Retinal pigment epithelial cell (primary cell): Measurements from ENCODE around the gene SUFU.

ENCODE experiments used
- DNase-seq: peaks from one replicate; pipeline ENCODE4 v3.0.0-alpha.2; 2010; ENCODE audit warnings: low read depth
- H3K4me3 ChIP-seq: 2 replicates; pipeline ENCODE4 v1.5.1; 2011; ENCODE audit warnings: mild to moderate bottlenecking, low read length, control low read depth, moderate library complexity
- TF ChIP-seq, protein P1 (sequence below): conservative IDR thresholded peaks from 2 replicates; pipeline ENCODE4 v1.5.1; 2011; ENCODE audit warnings: low read depth, low read length, control low read depth, inconsistent platforms

The SUFU gene

DNA sequence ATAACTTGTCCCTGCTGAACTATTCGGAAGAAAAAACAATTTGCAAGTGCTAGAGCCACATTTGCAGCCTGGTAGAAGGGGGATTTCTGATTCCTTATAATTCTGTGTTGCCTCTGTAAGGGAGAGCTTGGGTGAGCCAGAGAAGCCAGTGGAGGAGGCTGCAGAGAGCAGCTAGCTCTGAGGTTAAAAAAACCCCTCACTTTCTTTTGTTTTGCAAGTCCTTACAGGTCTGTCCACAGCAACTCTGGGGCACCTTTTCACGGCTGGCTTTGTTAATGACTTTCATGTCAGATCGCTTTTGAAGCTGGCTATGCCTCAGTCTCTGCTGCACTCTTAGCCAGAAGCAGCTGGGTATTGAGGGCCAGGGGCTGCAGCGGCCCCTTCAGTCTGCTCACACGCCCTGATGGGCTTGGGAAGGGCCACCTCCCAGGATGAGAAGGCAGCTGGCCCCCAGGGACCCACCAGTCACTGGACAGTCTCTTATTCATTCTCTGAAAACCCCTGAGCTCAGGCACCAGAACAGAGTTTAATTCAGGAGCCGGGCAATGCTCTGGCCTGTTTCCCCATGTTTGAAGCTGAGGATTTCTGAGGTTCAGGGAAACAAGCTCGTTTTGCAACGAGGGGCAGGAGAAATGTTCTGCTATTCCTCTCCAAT, 171.4 kb downstream of the SUFU start:
- H3K4me3 ChIP-seq: no peak overlapping the region
- DNase-seq: no peak

DNA sequence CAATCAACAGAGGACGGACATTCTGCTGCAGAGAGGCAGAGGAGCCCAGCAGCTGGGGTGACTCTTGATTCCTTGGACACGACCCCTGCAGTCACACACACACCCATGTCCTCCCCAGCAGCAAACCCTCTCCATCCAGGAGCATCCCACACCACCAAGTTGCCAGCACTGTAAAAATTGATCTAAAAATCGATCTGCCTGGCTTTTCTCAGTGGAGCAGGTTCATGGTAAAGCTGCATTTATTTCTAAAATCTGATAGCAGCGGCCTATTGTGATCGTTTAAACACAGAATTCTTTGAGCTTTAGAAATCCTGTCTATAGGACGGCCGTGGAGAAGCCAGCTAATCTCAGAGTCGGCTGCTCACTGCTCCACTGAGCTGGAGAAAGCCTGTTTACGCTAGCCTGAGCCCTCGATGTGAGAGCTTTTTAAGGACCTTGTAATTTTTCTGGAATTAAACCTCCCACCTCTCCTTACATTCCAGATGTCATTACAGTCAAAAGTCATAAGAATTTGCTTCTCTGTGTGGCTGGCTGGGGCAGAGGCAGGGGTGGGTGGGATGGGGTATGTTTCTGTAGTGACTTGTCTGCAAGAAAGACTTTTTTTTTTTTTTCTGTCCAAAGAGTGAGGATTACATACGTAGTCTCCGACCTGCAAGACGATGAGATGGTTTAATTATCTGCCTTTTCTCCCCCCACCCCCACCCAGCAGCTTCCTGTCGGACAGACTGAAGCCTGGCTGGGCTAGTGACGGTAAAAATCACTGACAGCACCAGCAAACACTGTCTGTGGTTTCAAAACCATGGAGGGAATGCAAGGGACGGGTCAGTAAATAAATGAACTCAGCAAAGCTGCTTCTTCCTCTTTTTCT, 172.1 kb downstream of the SUFU start:
- DNase-seq: peak; percentile 65
- peak overlapping the region; percentile 14 for H3K4me3 ChIP-seq
- TF ChIP-seq, protein P1, sequence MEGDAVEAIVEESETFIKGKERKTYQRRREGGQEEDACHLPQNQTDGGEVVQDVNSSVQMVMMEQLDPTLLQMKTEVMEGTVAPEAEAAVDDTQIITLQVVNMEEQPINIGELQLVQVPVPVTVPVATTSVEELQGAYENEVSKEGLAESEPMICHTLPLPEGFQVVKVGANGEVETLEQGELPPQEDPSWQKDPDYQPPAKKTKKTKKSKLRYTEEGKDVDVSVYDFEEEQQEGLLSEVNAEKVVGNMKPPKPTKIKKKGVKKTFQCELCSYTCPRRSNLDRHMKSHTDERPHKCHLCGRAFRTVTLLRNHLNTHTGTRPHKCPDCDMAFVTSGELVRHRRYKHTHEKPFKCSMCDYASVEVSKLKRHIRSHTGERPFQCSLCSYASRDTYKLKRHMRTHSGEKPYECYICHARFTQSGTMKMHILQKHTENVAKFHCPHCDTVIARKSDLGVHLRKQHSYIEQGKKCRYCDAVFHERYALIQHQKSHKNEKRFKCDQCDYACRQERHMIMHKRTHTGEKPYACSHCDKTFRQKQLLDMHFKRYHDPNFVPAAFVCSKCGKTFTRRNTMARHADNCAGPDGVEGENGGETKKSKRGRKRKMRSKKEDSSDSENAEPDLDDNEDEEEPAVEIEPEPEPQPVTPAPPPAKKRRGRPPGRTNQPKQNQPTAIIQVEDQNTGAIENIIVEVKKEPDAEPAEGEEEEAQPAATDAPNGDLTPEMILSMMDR: no peak

More for the DNA sequence above, 171.4 kb downstream of the SUFU start:
- TF ChIP-seq, protein P1: no peak

DNA sequence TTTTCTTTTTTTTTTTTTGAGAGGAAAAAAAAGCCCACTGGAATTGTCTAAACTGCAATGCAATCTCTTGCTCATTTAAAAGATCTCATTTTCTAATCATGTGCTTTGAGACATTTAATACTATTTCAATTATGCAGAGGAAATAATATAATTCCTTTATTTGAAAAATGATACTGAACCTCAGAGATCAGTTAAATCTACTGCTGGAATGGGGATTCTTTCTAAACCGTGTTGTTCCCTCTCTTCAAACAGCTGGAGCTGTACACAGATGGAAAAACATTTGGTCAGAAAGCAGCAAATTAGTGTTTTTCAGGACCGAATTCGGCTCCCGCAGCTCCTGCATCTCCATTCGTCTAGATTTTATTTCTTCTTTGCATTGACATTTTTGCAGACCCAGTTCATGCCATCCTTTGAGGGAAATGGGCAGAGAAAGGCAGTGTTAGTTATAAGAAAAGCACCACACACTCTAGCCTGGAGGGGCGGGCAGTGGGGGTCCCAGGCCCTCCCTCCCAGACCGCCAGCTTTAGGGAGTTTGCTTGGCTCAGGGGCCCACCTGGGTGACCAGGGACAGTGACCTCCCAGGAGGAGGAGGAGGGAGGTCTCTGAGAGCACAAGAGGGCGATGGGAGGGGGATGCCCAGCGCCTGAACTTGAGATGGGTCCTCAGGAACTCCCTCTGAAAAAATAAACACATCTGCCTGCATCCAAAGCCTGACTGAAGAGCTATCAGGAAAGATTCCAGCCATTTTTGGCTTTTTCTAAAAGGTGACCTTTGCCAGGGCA, 173.0 kb downstream of the SUFU start:
- no peak for DNase-seq
- no peak overlapping the region for H3K4me3 ChIP-seq

DNA sequence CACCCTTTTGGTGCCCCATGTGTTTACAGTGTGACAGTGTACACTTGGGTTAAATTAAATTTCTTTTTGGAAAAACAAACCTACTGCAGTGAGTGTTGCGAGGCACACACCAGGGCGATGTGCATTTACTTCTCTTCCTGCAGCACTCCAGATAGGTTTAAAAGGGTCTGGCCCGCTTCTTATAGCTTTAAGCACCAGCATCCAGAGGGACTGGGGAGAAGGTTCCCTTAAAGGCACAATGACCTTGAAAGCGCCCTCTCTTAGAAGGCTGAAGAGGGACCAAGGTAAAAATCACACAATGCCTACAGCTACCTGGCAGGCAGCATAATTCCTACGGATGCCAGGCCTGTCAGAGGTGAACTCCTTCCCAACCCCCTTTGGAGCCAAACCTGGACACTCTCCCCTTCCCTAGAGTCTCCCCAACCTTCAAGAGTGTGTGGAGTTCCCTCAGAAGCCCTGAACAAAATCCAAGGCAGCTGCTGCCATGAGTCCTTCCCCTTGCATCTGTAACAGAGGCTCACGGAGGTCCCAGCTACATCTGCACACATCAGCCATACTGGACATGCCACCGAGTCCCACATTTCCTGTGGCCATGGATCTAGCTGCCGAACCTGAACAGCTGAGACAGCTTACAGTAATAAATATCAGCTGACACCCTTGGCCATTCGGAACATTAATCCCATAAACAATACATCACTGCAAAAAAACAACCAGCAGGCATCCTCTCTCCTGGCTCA, 173.7 kb downstream of the SUFU start:
- no peak overlapping the region for H3K4me3 ChIP-seq
- TF ChIP-seq, protein P1: no peak
- DNase-seq: no peak

More for the DNA sequence above, 173.0 kb downstream of the SUFU start:
- TF ChIP-seq, protein P1: no peak

DNA sequence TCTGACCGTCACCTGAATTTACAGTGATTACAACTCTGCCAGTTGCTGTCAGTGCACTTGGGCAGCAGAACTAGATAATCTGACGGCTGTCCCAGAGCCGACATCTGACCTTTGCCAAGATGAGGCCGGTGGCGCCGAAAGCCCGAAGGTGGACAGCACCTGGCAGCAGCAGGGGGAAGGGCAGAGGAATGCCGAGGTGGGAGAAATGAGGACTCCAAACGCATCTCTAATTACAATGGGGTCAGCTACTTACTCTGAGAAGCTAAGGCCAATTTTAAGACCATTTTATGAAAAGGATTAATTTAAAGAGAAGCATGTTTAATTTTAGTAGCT, 174.3 kb downstream of the SUFU start:
- H3K4me3 ChIP-seq: no peak overlapping the region
- DNase-seq: no peak
- TF ChIP-seq, protein P1: no peak

DNA sequence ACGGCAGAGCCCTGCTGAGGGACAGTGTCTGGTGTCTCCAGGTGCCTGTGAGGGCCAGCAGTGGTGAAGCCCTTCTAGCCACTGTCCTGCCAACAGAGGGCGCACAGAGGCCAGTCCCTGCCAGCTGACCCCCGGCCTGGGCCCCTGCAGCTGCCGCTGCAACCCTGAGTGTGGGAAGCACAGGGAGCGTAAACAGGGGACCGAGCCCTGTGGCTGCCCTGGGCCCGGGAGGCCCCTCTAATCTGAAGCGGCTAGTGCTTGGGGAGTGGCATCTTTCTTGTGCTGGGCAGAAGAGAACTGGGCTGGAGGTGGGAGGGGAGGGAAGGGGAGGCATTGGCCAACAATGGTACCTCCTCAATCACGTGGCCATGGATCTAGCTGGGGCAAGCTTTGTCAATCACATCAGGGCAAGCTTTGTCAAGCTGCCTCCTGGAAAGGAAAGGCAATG, 175.1 kb downstream of the SUFU start:
- TF ChIP-seq, protein P1: peak; percentile 89
- H3K4me3 ChIP-seq: no peak overlapping the region
- DNase-seq: peak; percentile 22
